Heart left ventricle (tissue), 16 donors: ENCODE measurements around the gene MED12L. TPM values are rescaled to one million over a fixed set of nuclear protein-coding genes. Genes with fewer than 3 reads are reported as not detected.

Experiments
- ATAC-seq, 4 donors: fragments of 200-7000 bp; cut with Tn5 transposase; one replicate each; pipeline ENCODE4 v1.9.1; 2020 to 2022; ENCODE audit warnings: moderate library complexity in 4 of 4, mild to moderate bottlenecking in 3 of 4, moderate number of reproducible peaks in 1 of 4
- DNase-seq, 5 donors: peaks; one replicate each; pipeline ENCODE4 v3.0.0-alpha.2; 2020
- H3K27ac ChIP-seq, 12 donors: fragments of 200-600 bp; sonication (generic) in 4 of 12; one replicate each; pipeline versions ENCODE4 v1.5.0 to v1.8.0; 2016 to 2022; ENCODE audit warnings: mild to moderate bottlenecking in 2 of 12
- H3K27me3 ChIP-seq, 9 donors: fragments of 200-600 bp; sonication (generic) in 2 of 9; one replicate each; pipeline versions ENCODE4 v1.5.1 to v1.8.0; 2016 to 2022; ENCODE audit warnings: mild to moderate bottlenecking in 3 of 9
- H3K36me3 ChIP-seq, 9 donors: fragments of 200-600 bp; sonication (generic) in 2 of 9; one replicate each; pipeline versions ENCODE4 v1.5.0 to v1.8.0; 2018 to 2022; ENCODE audit warnings: mild to moderate bottlenecking in 2 of 9
- H3K4me1 ChIP-seq, 12 donors: fragments of 200-600 bp; sonication (generic) in 4 of 12; one replicate each; pipeline versions ENCODE4 v1.5.0 to v1.8.0; 2016 to 2022; ENCODE audit warnings: mild to moderate bottlenecking in 3 of 12
- H3K4me3 ChIP-seq, 12 donors: fragments of 200-600 bp; sonication (generic) in 4 of 12; one replicate each; pipeline versions ENCODE4 v1.5.0 to v1.8.0; 2017 to 2022; ENCODE audit warnings: mild to moderate bottlenecking in 9 of 12, moderate library complexity in 4 of 12
- H3K9me3 ChIP-seq, 12 donors: fragments of 200-600 bp; sonication (generic) in 4 of 12; one replicate each; pipeline versions ENCODE4 v1.5.0 to v1.8.0; 2016 to 2022; ENCODE audit warnings: mild to moderate bottlenecking in 1 of 12
- CTCF ChIP-seq, 12 donors: fragments of 200-600 bp; sonication (generic) in 4 of 12; IDR thresholded peaks; one replicate each; pipeline versions ENCODE4 v1.5.0 to v1.8.0; 2018 to 2022; ENCODE audit warnings: antibody characterized with exemption in 12 of 12, mild to moderate bottlenecking in 5 of 12
- POLR2A ChIP-seq, 2 donors: fragments of 450-650 bp; IDR thresholded peaks; one replicate each; pipeline ENCODE4 v1.6.1; 2017; ENCODE audit warnings: antibody characterized with exemption in 2 of 2, mild to moderate bottlenecking in 2 of 2, moderate library complexity in 2 of 2
- WGBS, 4 donors: extraction: QIAGEN DNeasy Blood & Tissue Kit in 2 of 4; methylation state at CpG; one replicate each; pipeline versions ENCODE4 v1.1.5 to v1.1.7; 2013 to 2018; 5-methylcytosine and 5-hydroxymethylcytosine counted together
- intact Hi-C, 10 donors: fragments of 100-400 bp; cut with DNase I; formaldehyde crosslinking; loops; one replicate each; pipeline versions ENCODE4 v1.11.1 to v1.14.2; 2022
- polyA plus RNA-seq, 2 donors: library from polyadenylated mRNA; stranded (reverse); fragments of 200-250 nt; gene quantifications; one replicate each; pipeline ENCODE4 v1.2.3, GENCODE V29; 2013
- total RNA-seq, 9 donors: library from RNA; depleted of rRNA in 2 of 9; stranded (reverse); fragments of >200 nt in 2 of 9; fragmentation: NEBNext Ultra II Directional in 3 of 9; extraction: Animal tissue kit (Norgen Biotek cat#: 25700) in 3 of 9; gene quantifications; one replicate each; pipeline versions ENCODE4 v1.1.0 to v1.2.4, GENCODE V29; 2016 to 2023
- donor health status: ischemic (EF 13 %, LVEDD 7.1; RV severe dilation, severe dysfunction).
- donor health status: healthy with polysubstance abuse.
- donor health status: DM: no; HTN: yes; CAD: no.
- donor health status: DM: no; HTN: no; CAD: no.
- donor health status: ischemic (EF 25% LVEDD 6.9; RV normal size, moderate dysfunction).
- donor health status: ischemic (EF 25% LVEDD 5.7; RV mildly dilated, moderate dysfunction).
- donor health status: healthy.
- donor health status: DM: yes; HTN: yes; CAD: no.
- donor health status: ischemic (EF 35%, LVEDD 5.7; RV mildly dilated, moderate dysfunction).
- donor health status: nonischemic (EF 11% LVEDD 7.7; RV severe dilation, severe dysfunction).
- donor health status: DM: yes; HTN: yes; CAD: no.
- donor health status: PGD.
- donor health status: ischemic (EF 29% LVEDD 5.4; RV normal size, mild dysfunction).
- donor health status: nonischemic (EF 23%, LVEDD 6.1; RV moderate dilation, normal function).

The MED12L gene
- total and polyA plus RNA-seq, 11 donors, result 0.06 to 2.1 (median 0.39) TPM

GRCh38 chr3:151121016-151121415, 35.6 kb downstream of the MED12L start:
- TF ChIP-seq POLR2A (IDR thresholded peaks at IDR 0.05), result no peak
- no peak for TF ChIP-seq CTCF (IDR thresholded peaks at IDR 0.05)
- Histone ChIP-seq H3K9me3 (no peaks in the 10 kb centered on the region), H3K36me3 (no peaks in the 10 kb centered on the region), H3K27ac (no peak overlapping the region), H3K4me1 (no peaks in the 10 kb centered on the region), H3K4me3 (no peak overlapping the region), H3K27me3 (no peaks in the 10 kb centered on the region)
- ATAC-seq, result no peak
- DNase-seq, result no peak
- intact Hi-C loops, result no loop called here
- WGBS, 4 donors, result 96 to 99% (median 97%) methylated on average over 2 of the region's 2 CpGs

- intact Hi-C loops, result no loop called here
- no peak overlapping the region for H3K27ac ChIP-seq
- no peaks in the 10 kb centered on the region for H3K4me1 ChIP-seq
- TF ChIP-seq CTCF (IDR thresholded peaks at IDR 0.05), result no peak
- no peak for TF ChIP-seq POLR2A (IDR thresholded peaks at IDR 0.05)
- no peaks in the 10 kb centered on the region for H3K9me3 ChIP-seq
- ATAC-seq (no peak), DNase-seq (no peak)
- no peaks in the 10 kb centered on the region for H3K36me3 ChIP-seq
- H3K4me3 ChIP-seq, result no peak overlapping the region
- no peaks in the 10 kb centered on the region for H3K27me3 ChIP-seq
Observed at GRCh38 chr3:151123827-151124226, 38.4 kb downstream of the MED12L start.

GRCh38 chr3:151124476-151124875, 39.0 kb downstream of the MED12L start:
- intact Hi-C loops, result no loop called here
- Histone ChIP-seq H3K4me3 (no peak overlapping the region), H3K27me3 (no peaks in the 10 kb centered on the region), H3K4me1 (no peaks in the 10 kb centered on the region), H3K36me3 (no peaks in the 10 kb centered on the region), H3K9me3 (no peaks in the 10 kb centered on the region), H3K27ac (no peak overlapping the region)
- DNase-seq (no peak), ATAC-seq (no peak)
- WGBS, 4 donors, result 92 to 97% (median 95%) methylated on average over 4 of the region's 4 CpGs
- no peak for TF ChIP-seq CTCF (IDR thresholded peaks at IDR 0.05)
- TF ChIP-seq POLR2A (IDR thresholded peaks at IDR 0.05), result no peak

GRCh38 chr3:151130428-151130827, 45.0 kb downstream of the MED12L start:
- H3K9me3 ChIP-seq, result no peaks in the 10 kb centered on the region
- H3K27ac ChIP-seq, result no peak overlapping the region
- no peaks in the 10 kb centered on the region for H3K36me3 ChIP-seq
- peaks cover 0 to 5% (median 0%) of the 10 kb centered on the region in 12 donors for H3K4me1 ChIP-seq
- no peak overlapping the region for H3K4me3 ChIP-seq
- ATAC-seq (no peak), DNase-seq (no peak)
- intact Hi-C loops, result no loop called here
- WGBS, 4 donors, result 93 to 98% (median 95%) methylated on average over 8 of the region's 8 CpGs
- TF ChIP-seq CTCF (IDR thresholded peaks at IDR 0.05) (no peak), POLR2A (IDR thresholded peaks at IDR 0.05) (no peak)
- no peaks in the 10 kb centered on the region for H3K27me3 ChIP-seq
